Measurements from ENCODE around the gene EHD4. TPM values are rescaled to one million over a fixed set of nuclear protein-coding genes. Genes with fewer than 3 reads are reported as not detected.

The EHD4 gene
- polyA plus RNA-seq, 1 of the 3 experiments (the other 2 are of a cell fraction): 17.5 TPM

GRCh38 chr15:41971089-41971894, 1.1 kb downstream of the EHD4 start:
- DNase-seq: peak; percentile 72
- 14% methylated on average over 13 of the region's 16 CpGs for WGBS (ENCODE audit: low lambda C conversion rate)
- Histone ChIP-seq H3K79me2 (ENCODE audit: insufficient read depth) (peaks cover 58% of the 10 kb centered on the region), H3K9ac (peak overlapping the region; percentile 79), H3F3A (replicated peaks; ENCODE audit: insufficient read depth) (no peaks in the 10 kb centered on the region), H3K4me3 (ENCODE audit: low read depth in 2 of 2, low read length in 1 of 2) (peak overlapping the region; percentile 86 to 100), H3K27me3 (ENCODE audit: insufficient read depth) (no peaks in the 10 kb centered on the region), H2AFZ (ENCODE audit: low read depth) (peak overlapping the region; percentile 74), H3K4me1 (ENCODE audit: control insufficient read depth in 1 of 2, insufficient read depth in 2 of 2, low read depth in 1 of 2, low read length in 1 of 2) (peaks cover 3 to 36% of the 10 kb centered on the region in 2 experiments; a peak in 3 of 4 replicates), H3K36me3 (replicated peaks in 1 of 2; ENCODE audit: control insufficient read depth in 1 of 2, insufficient read depth in 2 of 2, low read length in 1 of 2) (no peaks in the 10 kb centered on the region), H3K4me2 (peak overlapping the region; percentile 87), H3K9me2 (no peaks in the 10 kb centered on the region), H3K27ac (ENCODE audit: low read depth in 2 of 2, low read length in 1 of 2) (peak overlapping the region in 1 of 2 experiments; percentile 56; a peak in 2 of 4 replicates), H3K9me3 (no peaks in the 10 kb centered on the region), H4K20me1 (ENCODE audit: insufficient read depth) (peaks cover 8% of the 10 kb centered on the region; the same call in 1 of the 2 replicates)
- POLR2A ChIA-PET: interaction anchor here (0.9 kb wide), 2 partner anchors 67 to 196 kb away, joined by 3 read pairs; no protein-coding TSS in a partner anchor
- TF ChIP-seq MXI1 (IDR thresholded peaks at IDR 0.05; ENCODE audit: low read depth, low read length): peak; percentile 43; the same call in 1 of the 2 replicates
- peak; percentile 44; the same call in 1 of the 2 replicates for TF ChIP-seq MAX (IDR thresholded peaks at IDR 0.05; ENCODE audit: low read depth)
- TF ChIP-seq IRF3 (IDR thresholded peaks at IDR 0.05; ENCODE audit: low read depth, low read length): no peak
- no peak for TF ChIP-seq SMC3 (IDR thresholded peaks at IDR 0.05; ENCODE audit: low read depth, low read length)
- CTCF ChIA-PET: interaction anchor here (0.7 to 2.6 kb wide), 5 partner anchors 13 to 67 kb away, joined by 3 to 9 read pairs (median 5); no protein-coding TSS in a partner anchor

GRCh38 chr15:41970456-41970855, 1.9 kb downstream of the EHD4 start:
- Histone ChIP-seq H3K9ac (no peak overlapping the region), H3K27me3 (ENCODE audit: insufficient read depth) (no peaks in the 10 kb centered on the region), H3K4me1 (ENCODE audit: control insufficient read depth in 1 of 2, insufficient read depth in 2 of 2, low read depth in 1 of 2, low read length in 1 of 2) (peaks cover 6 to 36% of the 10 kb centered on the region in 2 experiments; a peak in 3 of 4 replicates), H3K27ac (ENCODE audit: low read depth in 2 of 2, low read length in 1 of 2) (no peak overlapping the region), H2AFZ (ENCODE audit: low read depth) (no peak overlapping the region), H3K79me2 (ENCODE audit: insufficient read depth) (peaks cover 64% of the 10 kb centered on the region), H3K4me3 (ENCODE audit: low read depth in 2 of 2, low read length in 1 of 2) (no peak overlapping the region), H3K4me2 (peak overlapping the region; percentile 87), H4K20me1 (ENCODE audit: insufficient read depth) (peaks cover 8% of the 10 kb centered on the region; the same call in 1 of the 2 replicates), H3F3A (replicated peaks; ENCODE audit: insufficient read depth) (no peaks in the 10 kb centered on the region), H3K36me3 (replicated peaks in 1 of 2; ENCODE audit: control insufficient read depth in 1 of 2, insufficient read depth in 2 of 2, low read length in 1 of 2) (no peaks in the 10 kb centered on the region), H3K9me2 (no peaks in the 10 kb centered on the region), H3K9me3 (no peaks in the 10 kb centered on the region)
- CTCF ChIA-PET: interaction anchor here (2.0 kb wide), 1 partner anchor 19 kb away, joined by 5 read pairs; no protein-coding TSS in a partner anchor
- DNase-seq: no peak
- WGBS (ENCODE audit: low lambda C conversion rate): 94% methylated on average over 1 of the region's 1 CpG
- TF ChIP-seq POLR2AphosphoS5 (IDR thresholded peaks at IDR 0.05; ENCODE audit: low read depth, low read length) (no peak), RXRA (IDR thresholded peaks at IDR 0.05; ENCODE audit: borderline replicate concordance, low read depth) (no peak), GATA2 (CRISPR knock-in tag; IDR thresholded peaks at IDR 0.05) (no peak), CHD2 (IDR thresholded peaks at IDR 0.05; ENCODE audit: low read length, partially characterized antibody) (no peak)
- POLR2A ChIA-PET: no interaction called here

Data from SK-N-SH (cell line).